Measurements from ENCODE around the gene RHNO1.
A peak's percentile ranks its signal among the peaks of the same experiment; 100 is the strongest.
"Not testable (repeated sequence)": the region's sequence is repeated elsewhere in the genome, so short reads cannot be mapped to it uniquely, and the experiment has no call there.

Gene RHNO1

DNA sequence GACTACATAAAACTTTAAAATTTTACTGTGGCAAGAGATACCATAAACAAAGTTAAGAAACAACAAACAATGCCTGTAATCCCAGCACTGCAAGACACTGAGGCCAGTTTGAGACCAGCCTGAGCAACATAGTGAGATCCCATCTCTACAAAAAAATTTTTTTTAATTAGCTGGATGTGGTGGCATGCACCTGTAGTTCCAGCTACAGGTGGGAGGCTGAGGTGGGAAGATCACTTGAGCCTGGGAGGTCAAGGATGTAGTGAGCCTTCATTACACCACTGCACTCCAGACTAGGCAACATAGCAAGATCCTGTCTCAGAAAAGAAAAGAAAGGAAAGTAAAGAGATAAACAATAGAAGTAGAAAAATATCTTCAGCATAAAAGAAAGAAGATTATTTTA lies 16.9 kb upstream of the RHNO1 start:
- DNase-seq = no peak

DNA sequence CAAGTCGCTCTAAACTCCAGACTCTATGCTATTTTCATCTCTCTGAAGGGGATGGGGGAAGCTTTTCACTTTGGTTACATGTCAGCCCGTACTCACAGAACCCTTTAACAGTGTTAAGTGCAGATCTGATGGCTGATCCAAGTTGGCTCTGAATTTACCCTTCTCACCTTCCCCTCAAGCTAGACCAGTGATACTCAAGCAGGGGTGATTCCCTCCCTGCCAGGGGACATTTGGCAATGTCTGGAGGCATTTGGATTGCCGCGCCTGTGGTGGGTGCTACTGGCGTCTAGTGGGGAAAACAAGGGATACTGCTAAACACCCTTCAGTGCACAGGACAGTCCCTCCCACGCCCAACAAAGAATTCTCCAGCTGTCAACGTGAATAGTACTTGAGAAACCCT lies 14.1 kb upstream of the RHNO1 start:
- no peak for DNase-seq

DNA sequence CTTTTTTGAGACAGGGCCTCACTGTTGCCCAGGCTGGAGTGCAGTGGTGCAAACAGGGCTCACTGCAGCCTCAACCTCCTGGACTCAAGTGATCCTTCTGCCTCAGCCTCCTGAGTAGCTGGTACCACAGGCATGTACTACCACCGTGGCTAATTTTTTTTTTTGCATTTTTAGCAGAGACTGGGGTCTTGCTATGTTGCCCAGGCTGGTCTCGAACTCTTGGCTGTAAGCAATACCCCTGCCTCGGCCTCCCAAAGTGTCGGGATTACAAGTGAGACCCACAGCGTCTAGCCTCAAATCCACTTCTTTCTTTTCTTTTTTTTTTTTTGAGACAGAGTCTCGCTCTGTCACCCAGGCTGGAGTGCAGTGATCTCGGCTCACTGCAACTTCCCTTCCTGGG lies 13.6 kb upstream of the RHNO1 start:
- DNase-seq = not testable (repeated sequence)

DNA sequence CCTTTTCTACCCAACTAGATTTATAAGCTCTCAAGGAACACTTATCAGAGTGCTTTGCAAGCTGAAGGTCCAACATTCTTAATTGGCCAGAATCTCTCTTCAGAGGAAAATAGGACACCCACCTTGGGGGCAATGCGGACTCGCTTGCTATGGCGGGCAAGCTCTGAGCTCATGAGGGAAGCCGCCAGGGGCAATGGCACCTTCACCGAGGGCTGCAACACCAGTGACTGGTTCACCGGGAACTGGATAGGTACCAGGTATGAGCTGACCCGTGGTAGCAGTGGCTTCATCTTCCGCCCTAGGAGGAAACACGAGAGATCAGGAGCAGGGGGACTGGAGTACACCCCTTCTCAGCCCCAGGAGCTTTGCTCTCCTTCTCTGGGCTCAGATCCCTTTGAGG lies 12.8 kb upstream of the RHNO1 start:
- DNase-seq = no peak

DNA sequence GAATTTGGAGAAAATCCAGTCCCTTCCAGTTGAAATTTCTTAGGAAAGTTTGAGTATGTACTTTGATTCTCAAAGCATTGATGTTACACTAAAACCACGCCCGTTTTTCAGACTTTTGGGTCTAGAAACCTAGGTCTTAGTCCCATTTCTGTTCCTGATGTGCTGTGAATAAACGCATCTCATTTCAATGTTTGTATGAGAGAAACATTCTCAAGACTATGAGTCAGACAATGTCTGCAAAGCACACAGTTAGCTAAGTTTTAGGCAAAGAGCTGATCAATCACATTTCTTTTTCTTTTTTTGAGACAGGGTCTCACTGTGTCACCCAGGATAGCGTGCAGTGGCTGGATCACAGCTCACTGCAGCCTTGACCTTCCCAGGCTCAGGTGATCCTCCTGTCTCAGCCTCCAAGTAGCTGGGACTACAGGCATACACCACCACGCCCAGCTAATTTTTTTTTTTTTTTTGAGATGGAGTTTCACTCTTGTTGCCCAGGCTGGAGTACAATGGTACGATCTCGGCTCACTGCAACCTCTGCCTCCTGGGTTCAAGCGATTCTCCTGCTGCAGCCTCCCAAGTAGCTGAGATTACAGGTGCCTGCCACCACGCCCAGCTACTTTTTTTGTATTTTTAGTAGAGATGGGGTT lies 7.9 kb upstream of the RHNO1 start:
- DNase-seq = not testable (repeated sequence)

DNA sequence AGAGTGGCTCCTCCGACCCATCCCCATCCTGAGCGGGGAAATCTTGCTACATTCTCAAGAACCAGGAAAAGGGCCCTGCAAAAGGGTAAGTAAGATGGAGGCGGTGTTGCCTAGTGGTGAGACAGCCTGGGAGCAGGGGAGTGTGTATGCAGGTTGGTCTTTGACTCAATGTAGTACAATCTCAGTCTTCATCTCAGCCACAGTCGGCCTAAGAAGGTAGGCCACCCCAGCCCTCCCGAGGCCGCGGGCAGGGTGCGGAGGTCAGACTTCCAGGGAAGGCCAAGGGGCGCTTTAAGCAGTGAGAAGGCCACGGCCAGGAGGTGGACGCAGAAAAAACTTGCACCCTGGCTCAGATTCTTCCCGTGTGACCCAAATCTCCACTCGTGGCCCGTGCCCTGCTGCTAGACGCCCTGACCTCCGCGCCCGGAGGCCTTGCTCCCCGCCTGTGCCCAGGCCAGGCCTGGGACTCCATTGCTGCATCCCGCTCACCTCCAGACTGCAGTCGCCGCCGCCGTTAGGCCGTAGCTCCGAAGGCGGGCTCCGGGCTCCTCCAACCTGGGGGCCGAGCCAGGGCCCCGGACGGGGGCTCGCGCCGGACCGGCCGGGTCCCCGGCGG lies 484 bp upstream of the RHNO1 start:
- DNase-seq = no peak

DNA sequence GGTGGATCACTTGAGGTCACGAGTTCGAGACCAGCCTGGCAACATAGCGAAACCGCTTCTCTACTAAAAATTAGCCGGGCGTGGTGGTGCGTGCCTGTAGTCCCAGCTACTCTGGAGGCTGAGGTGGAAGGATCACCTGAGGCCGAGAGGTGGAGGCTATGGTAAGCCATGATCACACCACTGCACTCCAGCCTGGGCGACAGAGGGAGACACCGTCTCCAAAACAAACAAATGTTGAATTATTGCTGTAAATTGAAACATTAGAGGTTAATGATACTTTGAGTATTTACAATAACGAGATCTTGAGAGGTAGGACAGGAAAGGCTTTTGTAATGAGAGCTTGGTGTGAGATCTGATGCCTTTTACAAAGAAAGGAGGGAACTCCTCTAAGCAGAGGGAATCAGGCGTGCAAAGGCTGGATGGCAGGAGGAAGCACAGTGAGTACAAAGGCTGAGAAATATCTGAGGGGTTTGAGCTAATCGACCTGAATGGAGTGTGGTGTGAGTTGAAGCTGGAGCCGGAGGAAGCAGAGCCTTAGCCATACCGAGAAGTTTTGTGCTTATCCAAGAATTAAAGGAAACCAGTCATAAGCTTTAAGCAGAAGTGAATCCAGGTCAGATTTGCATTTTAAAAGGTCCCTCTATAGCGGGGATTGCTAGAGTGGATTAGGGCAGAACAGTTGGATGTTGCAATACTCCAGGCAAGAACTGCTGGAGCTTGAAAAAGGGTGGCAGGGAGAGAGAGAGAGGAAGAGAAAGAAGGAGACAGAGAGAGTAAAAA lies 1.1 kb downstream of the RHNO1 start:
- DNase-seq = peak; percentile 69

DNA sequence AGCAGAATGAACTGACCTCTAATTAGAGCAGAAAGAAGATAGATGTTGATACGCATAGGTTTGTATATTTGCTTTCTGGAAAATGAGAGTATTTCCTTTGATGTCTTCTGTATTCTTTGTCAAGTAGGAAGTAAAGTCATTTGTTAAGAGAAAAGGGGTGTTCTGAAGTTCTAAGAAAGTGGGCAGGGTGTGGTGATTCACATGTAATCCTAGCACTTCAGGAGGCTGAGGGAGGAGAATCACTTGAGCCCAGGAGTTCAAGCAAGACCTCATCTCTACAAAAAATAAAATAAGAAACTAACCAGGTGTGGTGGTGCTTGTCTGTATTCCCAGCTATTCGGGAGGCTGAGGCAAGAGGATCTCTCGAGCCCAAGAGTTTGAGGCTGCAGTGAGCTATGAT lies 2.8 kb downstream of the RHNO1 start:
- no peak for DNase-seq

DNA sequence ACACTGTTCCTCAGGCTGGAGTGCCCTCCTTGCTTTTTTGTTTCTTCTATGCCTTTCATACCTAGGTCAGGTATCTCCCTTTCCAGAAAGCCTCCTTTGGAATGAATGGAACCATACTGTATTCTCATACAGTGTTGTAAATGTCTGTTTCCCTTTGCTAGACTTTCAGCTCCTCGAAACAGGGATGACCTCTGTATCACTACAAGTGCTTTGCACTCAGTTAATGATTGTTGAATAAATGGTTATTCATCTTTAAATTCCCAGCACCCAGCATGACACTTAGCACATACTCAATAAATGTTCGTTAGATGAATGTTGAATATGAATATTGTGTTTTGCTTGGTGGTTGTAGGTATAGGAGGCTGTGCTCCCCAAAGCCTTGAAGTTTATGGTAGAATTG lies 7.8 kb downstream of the RHNO1 start:
- no peak for DNase-seq

DNA sequence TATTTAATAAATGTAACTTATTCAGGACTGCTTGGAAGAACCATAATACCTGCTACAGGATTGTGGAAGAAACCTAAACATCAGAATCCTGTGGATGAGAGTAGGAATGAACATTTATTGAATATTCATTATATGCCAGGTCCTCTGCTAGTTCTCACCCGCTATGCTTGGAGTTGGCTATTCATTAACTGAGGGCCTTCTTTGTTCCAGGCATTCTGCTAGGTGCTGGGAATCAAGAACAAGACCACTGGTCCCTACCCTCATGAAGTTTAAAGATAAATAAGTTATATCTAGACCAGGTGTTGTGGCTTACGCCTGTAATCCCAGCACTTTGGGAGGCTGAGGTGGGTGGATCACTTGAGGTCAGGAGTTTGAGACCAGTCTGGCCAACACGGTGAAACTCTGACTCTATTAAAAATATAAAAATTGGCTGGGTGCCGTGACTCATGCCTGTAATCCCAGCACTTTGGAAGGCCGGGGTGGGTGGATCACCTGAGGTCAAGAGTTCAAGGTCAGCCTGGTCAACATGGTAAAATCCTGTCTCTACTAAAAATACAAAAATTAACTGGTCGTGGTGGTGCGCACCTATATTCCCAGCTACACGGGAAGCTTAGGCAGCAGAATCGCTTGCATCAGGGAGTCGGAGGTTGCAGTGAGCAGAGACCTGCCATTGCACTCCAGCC lies 9.9 kb downstream of the RHNO1 start:
- no peak for DNase-seq

DNA sequence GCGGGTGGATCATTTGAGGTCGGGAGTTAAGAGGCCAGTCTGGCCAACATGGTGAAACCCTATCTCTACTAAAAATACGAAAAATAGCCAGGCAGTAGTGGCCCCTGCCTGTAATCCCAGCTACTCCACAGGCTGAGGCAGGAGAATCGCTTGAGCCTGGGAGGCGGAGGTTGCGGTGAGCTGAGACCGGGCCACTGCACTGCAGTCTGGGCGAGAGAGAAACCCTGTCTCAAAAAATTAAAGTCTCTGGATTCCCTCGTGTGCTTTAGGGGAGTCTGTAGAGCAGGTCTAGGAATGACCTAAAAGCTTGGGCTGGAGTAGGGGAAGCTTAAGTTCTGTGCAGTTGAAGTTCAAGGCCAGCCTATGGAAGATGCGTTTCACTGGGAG lies 13.0 kb downstream of the RHNO1 start:
- no peak for DNase-seq

DNA sequence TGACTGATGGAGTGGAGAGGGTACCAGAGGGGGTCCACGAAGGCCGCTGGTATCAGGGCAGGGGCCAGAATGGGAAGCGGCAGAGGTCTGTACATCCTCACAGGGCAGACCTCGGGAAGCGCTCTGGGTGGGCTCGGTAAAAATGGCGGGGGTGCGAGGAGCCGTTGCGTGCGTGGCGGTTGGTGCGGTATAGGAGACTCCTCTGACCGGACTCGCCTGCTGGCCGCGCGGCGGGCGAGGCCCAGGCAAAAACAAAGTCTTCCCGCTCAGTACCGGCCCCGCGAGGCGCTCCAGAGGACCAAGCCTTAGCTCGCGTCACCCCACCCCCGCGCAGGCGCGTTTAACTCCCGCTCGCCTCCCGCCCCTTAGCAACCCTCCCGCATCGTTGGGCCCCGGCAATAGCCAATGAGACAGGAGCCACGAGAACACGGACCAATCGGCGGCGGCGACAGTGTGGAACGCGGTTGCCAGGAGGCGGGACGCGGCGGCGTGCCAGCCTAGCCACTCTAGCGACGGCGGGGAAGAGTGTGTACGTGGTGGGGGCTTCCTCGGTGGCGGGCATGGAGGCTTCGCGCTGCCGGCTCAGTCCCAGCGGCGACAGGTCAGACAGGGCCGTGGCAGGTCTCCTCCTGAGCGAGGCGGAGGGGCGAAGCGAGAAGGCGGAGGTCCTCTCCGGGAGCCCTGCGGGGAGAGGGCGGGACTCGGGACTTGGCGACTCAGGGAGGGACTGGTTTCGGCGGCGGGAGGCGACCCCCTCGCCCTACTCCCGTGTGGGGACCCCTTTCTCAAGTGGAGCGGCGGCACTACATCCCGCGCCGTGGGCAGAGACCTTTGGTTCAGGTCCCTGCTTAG lies 13.6 kb downstream of the RHNO1 start, which contains the start of gene TULP3:
TULP3 (plus strand) TSS at position 504 of the 852 bp plus-strand sequence; CDS start at position 561, 57 bp downstream.
- DNase-seq = peak; percentile 99

DNA sequence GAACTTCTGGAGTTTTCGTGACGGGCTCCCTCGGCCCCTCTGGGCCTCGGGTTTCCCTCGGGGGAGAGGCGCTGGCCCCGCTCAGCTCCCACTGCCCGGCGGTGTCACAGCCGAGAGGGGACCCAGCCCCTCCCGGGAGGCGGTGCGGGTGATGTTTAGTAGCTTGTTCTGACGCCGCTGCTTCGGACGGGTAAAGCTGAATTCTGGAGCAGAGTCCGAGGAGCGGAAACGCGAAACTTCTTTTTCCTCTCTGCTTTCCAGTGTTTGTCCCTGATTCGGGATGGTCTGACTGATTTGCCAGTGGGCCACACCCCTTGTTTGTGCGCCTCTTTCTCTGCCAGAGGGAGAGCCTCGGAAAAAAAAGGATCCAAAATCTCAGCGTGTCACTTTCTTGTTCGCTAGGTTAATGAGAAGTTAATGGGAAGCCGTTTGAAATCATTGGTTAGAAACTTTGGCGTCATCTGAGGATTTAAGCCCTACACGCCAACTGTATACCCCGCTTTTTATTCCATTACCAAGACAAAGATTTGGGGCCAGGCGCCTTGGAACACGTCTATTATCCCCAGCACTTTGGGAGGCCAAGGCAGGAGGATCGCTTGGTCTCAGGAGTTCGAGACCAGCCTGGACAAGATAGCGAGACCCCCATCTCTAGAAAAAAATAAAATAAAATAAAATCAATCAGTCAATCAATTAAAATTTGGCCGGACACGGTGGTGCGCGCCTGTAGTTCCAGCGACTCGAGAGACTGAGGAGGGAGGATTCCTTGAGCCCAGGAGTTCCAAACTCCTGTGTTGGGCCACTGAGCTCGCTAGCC lies 14.4 kb downstream of the RHNO1 start:
- peak; percentile 38 for DNase-seq

DNA sequence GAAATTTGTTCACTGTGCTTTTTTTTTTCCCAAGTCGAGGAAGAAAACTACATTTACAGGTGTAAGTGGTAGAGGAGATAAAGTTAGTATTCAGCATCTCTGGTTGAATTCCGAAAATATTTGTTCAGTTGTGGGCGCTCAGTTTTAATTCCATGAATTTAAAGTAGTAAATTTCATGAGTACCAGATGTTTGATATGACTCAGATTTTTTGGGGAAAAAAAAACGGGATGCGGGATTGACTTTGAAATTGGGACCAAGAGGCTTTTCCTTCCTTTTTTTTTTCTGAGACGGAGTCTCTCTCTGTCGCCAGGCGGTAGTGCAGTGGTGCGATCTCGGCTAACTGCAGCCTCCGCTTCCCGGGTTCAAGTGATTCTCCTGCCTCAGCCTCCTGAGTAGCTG lies 15.2 kb downstream of the RHNO1 start:
- DNase-seq = no peak

DNA sequence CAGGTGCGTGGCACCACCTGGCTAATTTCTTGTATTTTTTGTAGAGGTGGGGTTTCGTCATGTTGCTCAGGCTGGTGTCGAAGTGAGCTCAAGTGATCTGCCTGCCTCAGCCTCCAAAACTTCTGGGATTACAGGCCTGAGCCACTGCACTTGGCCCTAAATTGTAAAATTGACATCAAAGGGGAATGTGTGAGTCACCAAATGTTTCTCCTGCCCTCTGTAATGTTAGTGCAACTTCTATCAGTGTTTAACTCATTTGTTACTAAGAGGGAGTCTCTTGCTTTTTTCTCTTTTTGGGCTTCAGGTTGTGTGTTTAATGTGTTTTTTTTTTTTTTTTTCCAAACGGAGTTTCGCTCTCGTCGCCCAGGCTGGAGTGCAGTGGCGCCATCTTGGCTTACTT lies 16.0 kb downstream of the RHNO1 start:
- no peak for DNase-seq

DNA sequence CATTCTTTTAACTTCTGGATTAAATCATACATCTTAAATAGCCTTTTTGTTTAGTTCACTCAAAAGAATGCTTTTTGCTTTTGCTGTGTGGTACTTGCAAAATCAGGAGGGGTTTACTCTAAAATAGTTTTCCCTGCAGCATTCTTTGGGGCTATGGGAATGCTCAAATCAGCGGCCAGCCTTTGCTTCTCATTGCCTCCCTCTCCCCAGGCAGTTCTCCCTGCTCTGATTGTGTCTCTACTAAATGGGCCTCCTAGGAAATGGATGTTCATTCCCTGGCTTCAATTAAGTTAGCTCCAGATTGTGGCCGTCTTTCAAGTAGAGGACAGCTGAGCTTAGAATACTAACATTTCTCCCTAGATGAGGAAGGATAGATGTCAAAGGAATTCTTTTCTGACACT lies 18.0 kb downstream of the RHNO1 start:
- no peak for DNase-seq

DNA sequence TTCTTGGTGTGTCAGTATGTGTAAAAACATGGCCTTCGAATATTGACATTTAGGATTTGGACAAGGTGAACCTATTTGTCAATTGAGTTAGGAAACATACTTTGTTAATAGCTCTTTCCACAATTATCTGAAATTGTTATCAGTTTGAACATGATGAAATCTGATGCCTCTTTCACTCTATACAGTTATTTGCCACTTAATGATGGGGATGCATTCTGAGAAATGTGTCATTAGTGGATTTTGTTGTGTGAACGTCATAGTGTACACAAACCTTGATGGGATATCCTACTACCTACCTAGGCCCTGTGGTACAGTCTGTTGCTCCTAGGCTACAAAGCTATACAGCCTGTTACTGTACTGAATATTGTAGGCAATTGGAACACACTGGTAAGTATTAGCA lies 18.5 kb downstream of the RHNO1 start:
- no peak for DNase-seq

DNA sequence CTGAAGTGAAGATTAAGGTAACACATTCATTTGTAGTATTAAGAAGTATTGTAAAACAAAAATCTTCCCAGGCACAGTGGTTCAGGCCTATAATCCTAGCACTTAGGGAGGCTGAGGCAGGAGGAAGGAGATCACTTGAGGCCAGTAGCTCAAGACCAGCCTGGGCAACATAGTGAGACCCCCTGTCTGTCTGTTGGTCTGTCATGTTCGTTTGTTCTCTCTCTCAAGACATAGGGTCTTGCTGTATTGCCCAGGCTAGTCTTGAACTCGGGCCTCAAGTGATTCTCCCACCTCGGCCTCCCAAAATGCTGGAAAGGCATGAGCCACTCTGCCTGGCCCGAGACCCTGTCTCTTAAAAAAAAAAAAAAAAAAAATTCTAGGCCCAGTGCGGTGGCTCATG lies 20.4 kb downstream of the RHNO1 start:
- no peak for DNase-seq

DNA sequence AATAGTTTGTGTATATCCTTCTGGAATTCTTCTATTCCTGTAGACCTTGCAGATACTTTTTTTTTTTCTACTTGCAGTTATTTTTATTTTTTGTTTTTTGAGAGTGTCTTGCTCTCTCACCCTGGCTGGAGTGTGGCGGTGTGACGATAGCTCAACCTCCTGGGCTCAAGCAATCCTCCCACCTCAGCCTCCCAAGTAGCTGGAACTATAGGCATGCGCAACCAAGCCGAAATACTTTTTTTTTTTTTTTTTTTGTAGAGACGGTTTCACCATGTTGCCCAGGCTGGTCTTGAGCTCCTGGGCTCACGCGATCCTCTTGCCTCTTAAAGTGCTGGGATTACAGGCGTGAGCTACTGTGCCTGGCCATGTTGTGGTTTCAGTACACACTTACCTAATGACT lies 23.6 kb downstream of the RHNO1 start:
- no peak for DNase-seq

DNA sequence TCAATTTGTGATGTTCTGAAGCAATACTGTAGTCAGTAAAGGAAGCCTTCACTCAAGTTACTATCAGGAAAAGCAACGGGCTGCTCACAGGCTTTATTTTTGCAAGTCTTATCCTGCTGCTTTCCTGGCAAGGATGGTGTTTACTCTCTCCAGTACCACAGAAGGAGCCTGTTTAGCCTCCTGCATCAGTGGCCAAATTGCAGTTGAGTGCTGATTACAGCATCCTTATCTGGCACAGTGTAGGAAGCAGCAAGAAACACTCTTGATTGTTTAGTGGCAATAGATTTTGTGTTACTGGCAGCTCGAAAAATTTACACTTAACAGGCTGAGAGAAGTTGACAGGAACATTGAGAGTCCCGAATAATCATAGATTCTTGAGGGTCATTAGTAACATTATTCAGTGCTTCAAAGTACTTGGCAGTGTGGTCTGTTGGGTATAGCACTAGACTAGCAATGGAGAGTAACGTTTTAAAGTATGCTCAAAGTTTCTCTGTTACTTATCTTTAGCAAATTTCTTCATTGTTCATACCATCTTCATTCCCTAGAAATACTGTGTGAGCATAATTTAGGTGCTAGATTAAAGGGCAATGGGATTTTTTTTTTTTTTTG lies 25.4 kb downstream of the RHNO1 start:
- peak; percentile 81 for DNase-seq

DNA sequence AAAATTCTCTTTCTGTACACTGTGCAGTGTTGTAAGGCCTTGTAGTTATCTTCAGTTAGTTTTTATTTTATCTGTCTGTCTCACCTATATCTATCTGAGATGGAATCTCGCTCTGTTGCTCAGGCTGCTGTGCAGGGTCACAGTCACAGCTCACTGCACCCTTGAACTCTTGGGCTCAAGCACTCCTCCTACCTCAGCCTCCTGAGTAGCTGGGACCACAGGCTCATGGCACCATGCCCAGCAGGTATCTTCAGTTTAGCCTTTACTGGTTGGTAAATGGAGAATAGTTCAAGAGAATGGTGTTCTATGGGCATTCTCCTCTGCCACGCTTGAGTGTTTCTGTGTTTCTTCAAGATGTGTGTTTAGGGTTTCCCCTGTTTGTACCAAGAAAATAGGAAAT lies 27.2 kb downstream of the RHNO1 start:
- no peak for DNase-seq

Data from NCI-H1092 (cell line).